Erythroblast (primary cell): ENCODE results near the gene KDM4F.

ENCODE experiments used
- GATA1 ChIP-seq: IDR thresholded peaks from 2 replicates; pipeline ENCODE4 v1.6.1; 2011; ENCODE audit warnings: low read depth, mild to moderate bottlenecking, control low read depth, low read length, moderate library complexity
- POLR2A ChIP-seq: IDR thresholded peaks from 2 replicates; pipeline ENCODE4 v1.6.1; 2011; ENCODE audit warnings: mild to moderate bottlenecking, low read length

GRCh38 chr11:95014184-95014821, 34.9 kb upstream of the KDM4F start:
- TF ChIP-seq POLR2A = no peak
- TF ChIP-seq GATA1 = no peak
